Measurements from ENCODE around the gene SP140.

- TF ChIP-seq POLR2A (IDR thresholded peaks at IDR 0.05; ENCODE audit: low read length), result no peak
- no peak for TF ChIP-seq GATA1 (IDR thresholded peaks at IDR 0.05; ENCODE audit: low read depth, low read length)
These were observed 123.3 kb downstream of the SP140 start for GRCh38 chr2:230348787-230349186.

All from erythroblast (primary cell).